Left kidney (tissue), 2 donors: Measurements from ENCODE around the gene SCAANT1. TPM values are rescaled to one million over a fixed set of nuclear protein-coding genes. Genes with fewer than 3 reads are reported as not detected.

ENCODE experiments used
- DNase-seq: peaks from one replicate; pipeline ENCODE4 v3.0.0-alpha.2; 2013
- polyA plus RNA-seq: library from polyadenylated mRNA; unstranded; fragments of 120-200 nt; gene quantifications from one replicate; pipeline ENCODE4 v1.2.1, GENCODE V29; 2013; ENCODE audit not compliant: insufficient read length

Gene SCAANT1
- polyA plus RNA-seq, 1 donor = 1.0 TPM

- peak; percentile 50 for DNase-seq
These were observed 48.8 kb downstream of the SCAANT1 start, which contains the start of the genes ATXN7 and THOC7 for GRCh38 chr3:63863150-63864007. Gene ATXN7 (plus strand): TSS chr3:63863867. CDS start chr3:63912599, 48,732 bp downstream. Gene THOC7 (minus strand): TSS chr3:63863805. CDS start chr3:63863790, 15 bp downstream.

- DNase-seq = no peak
These were observed 49.4 kb downstream of the SCAANT1 start for GRCh38 chr3:63862804-63863149.

Other genes with a start within 250 kb of the SCAANT1 start
- 1.00 TPM for gene C3orf49, start 93.1 kb downstream of the SCAANT1 start, polyA plus RNA-seq
- gene THOC7, start 48.6 kb downstream of the SCAANT1 start, polyA plus RNA-seq = 77.9 TPM
- gene ATXN7, start 48.5 kb downstream of the SCAANT1 start, polyA plus RNA-seq = 29.0 TPM
- 140 TPM for gene PSMD6, start 111.1 kb upstream of the SCAANT1 start, polyA plus RNA-seq